ENCODE data around the gene SAMD4B. TPM values are rescaled to one million over a fixed set of nuclear protein-coding genes. Genes with fewer than 3 reads are reported as not detected.
A peak's percentile ranks its signal among the peaks of the same experiment; 100 is the strongest.

Gene SAMD4B
- total RNA-seq, 1 experiment from 2014 or later = 135 TPM

DNA sequence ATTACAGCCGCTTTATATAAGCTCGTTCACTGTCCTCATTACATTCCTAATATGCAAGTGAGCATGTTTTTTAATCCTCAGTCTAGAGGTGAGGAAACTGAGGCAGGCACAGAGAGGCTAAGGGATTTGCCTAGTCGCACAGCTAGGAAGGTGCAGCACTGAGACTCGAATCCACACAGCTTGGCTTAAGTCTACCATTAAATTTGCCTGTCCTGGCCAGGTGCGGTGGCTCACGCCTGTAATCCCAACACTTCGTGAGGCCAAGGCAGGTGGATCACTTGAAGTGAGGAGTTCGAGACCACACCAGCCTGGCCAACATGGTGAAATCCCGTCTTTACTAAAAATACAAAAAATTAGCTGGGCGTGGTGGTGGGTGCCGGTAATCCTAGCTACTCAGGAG lies 85.5 kb downstream of the SAMD4B start:
- Histone ChIP-seq H2BK120ac (ENCODE audit: low read depth, low read length, poor library complexity, severe bottlenecking) (no peak overlapping the region), H3K56ac (ENCODE audit: insufficient read length, low read depth, low read length) (no peak overlapping the region), H2AK5ac (ENCODE audit: insufficient read length, low read length) (no peak overlapping the region), H3K27ac (ENCODE audit: insufficient read length, low read depth, low read length) (peak overlapping the region; percentile 18), H4K20me1 (ENCODE audit: control insufficient read depth, insufficient read depth, insufficient read length) (no peaks in the 10 kb centered on the region), H2BK5ac (ENCODE audit: insufficient read length, low read length) (no peak overlapping the region), H3K9ac (ENCODE audit: extremely low read depth, insufficient read length, low read length) (no peak overlapping the region), H3T11ph (ENCODE audit: low read length) (no peak overlapping the region), H4K91ac (ENCODE audit: insufficient read length, low read depth, low read length) (no peak overlapping the region), H2BK20ac (ENCODE audit: low read depth, low read length, poor library complexity, severe bottlenecking) (no peak overlapping the region), H3K4ac (ENCODE audit: low read depth, low read length) (no peak overlapping the region), H3K79me1 (ENCODE audit: insufficient read depth, low read depth, low read length, poor library complexity, severe bottlenecking) (no peaks in the 10 kb centered on the region), H4K5ac (ENCODE audit: insufficient read length, low read depth, low read length) (no peak overlapping the region), H3K4me2 (ENCODE audit: insufficient read depth, insufficient read length, low read length) (no peak overlapping the region), H3K79me2 (ENCODE audit: insufficient read depth, low read length) (no peaks in the 10 kb centered on the region), H2AFZ (ENCODE audit: low read length) (no peak overlapping the region), H3K14ac (ENCODE audit: insufficient read depth, low read length) (no peak overlapping the region), H3K27me3 (ENCODE audit: insufficient read depth, low read length) (no peaks in the 10 kb centered on the region), H3K18ac (ENCODE audit: insufficient read length, low read depth, low read length) (no peak overlapping the region), H3K23ac (ENCODE audit: insufficient read length, low read depth, low read length) (no peak overlapping the region), H3K23me2 (ENCODE audit: insufficient read length, low read depth, low read length, poor library complexity, severe bottlenecking) (no peaks in the 10 kb centered on the region), H3K9me3 (ENCODE audit: control insufficient read depth, low read depth, low read length) (no peaks in the 10 kb centered on the region), H3K4me1 (ENCODE audit: insufficient read depth, low read length) (peaks cover 7% of the 10 kb centered on the region; the same call in 1 of the 2 replicates), H2BK12ac (ENCODE audit: insufficient read length, low read depth, low read length) (peak overlapping the region; percentile 0), H4K8ac (replicated peaks; ENCODE audit: insufficient read length, low read depth, low read length) (no peak overlapping the region), H2BK15ac (ENCODE audit: low read depth, low read length) (no peak overlapping the region)
- H3K9me3 Mint-ChIP-seq = no peaks in the 10 kb centered on the region
- H3K27me3 Mint-ChIP-seq (ENCODE audit: low read depth) = no peaks in the 10 kb centered on the region
- peaks cover 19 to 44% (median 33%) of the 10 kb centered on the region in 3 experiments for H3K36me3 Mint-ChIP-seq (ENCODE audit: insufficient read depth in 1 of 3, low read depth in 3 of 3)
- TF ChIP-seq CTCF (conservative IDR thresholded peaks at IDR 0.05) = no peak
- peak overlapping the region; percentile 97 to 99 (median 99); a peak in 6 of 7 replicates for H3K27ac Mint-ChIP-seq
- H3K4me1 Mint-ChIP-seq = peaks cover 37 to 41% of the 10 kb centered on the region in 2 experiments
- no CpG with 5 or more reads among the region's 11 CpGs for WGBS (ENCODE audit: extremely low coverage, insufficient read length, low lambda C conversion rate)
- no peak overlapping the region for H3K4me3 Mint-ChIP-seq
- DNase-seq = no peak
